ENCODE measurements around the gene ZFYVE19. TPM values are rescaled to one million over a fixed set of nuclear protein-coding genes. Genes with fewer than 3 reads are reported as not detected.

The ZFYVE19 gene
- total and polyA plus RNA-seq, 2 of the 4 experiments (the other 2 are of a cell fraction), result 22.6 to 29.6 TPM

- CTCF ChIA-PET, result no interaction called here
- DNase-seq, result no peak
- no peak overlapping the region for H2AK9ac ChIP-seq (replicated peaks; ENCODE audit: low read depth, low read length, poor library complexity)
- no peak overlapping the region for H2BK15ac ChIP-seq (ENCODE audit: low read depth, low read length)
- H2AFZ ChIP-seq (replicated peaks; ENCODE audit: low read length, poor library complexity), result no peak overlapping the region
- H3K9me1 ChIP-seq (ENCODE audit: insufficient read depth, low read length), result peaks cover 5% of the 10 kb centered on the region; the same call in 1 of the 2 replicates
- intact Hi-C loops (cut with micrococcal nuclease), result no loop called here
- TF ChIP-seq MAFK (IDR thresholded peaks at IDR 0.05; ENCODE audit: low read depth, low read length), result no peak
- TF ChIP-seq CTCF (conservative IDR thresholded peaks at IDR 0.05; ENCODE audit: low read depth, low read length), result no peak
- TF ChIP-seq CEBPB (IDR thresholded peaks at IDR 0.05; ENCODE audit: low read depth, low read length), result no peak
- TF ChIP-seq MXI1 (IDR thresholded peaks at IDR 0.05; ENCODE audit: borderline replicate concordance, low read depth, low read length), result no peak
- TF ChIP-seq SMC3 (IDR thresholded peaks at IDR 0.05; ENCODE audit: low read depth, low read length), result no peak
- TF ChIP-seq USF2 (IDR thresholded peaks at IDR 0.05; ENCODE audit: low read depth, low read length), result no peak
- no peak for TF ChIP-seq FOS (IDR thresholded peaks at IDR 0.05; ENCODE audit: low read depth, low read length)
- no peak for TF ChIP-seq RCOR1 (IDR thresholded peaks at IDR 0.05; ENCODE audit: insufficient replicate concordance, low read length)
- TF ChIP-seq POLR2A (IDR thresholded peaks at IDR 0.05; ENCODE audit: low read depth, low read length), result no peak
- no peak for TF ChIP-seq MAZ (IDR thresholded peaks at IDR 0.05; ENCODE audit: borderline replicate concordance, low read depth, low read length)
- no peak for TF ChIP-seq RFX5 (IDR thresholded peaks at IDR 0.05; ENCODE audit: low read depth, low read length)
- TF ChIP-seq ELK1 (IDR thresholded peaks at IDR 0.05; ENCODE audit: borderline replicate concordance, low read depth, low read length), result no peak
- TF ChIP-seq RAD21 (IDR thresholded peaks at IDR 0.05; ENCODE audit: low read length), result no peak
- no peak for TF ChIP-seq BHLHE40 (IDR thresholded peaks at IDR 0.05; ENCODE audit: low read depth, low read length)
- no peak for TF ChIP-seq NFE2L2 (IDR thresholded peaks at IDR 0.05; ENCODE audit: low read depth, low read length)
- TF ChIP-seq CHD1 (IDR thresholded peaks at IDR 0.05; ENCODE audit: low read depth, low read length), result no peak
- H3K14ac ChIP-seq (replicated peaks; ENCODE audit: low read depth, low read length), result no peak overlapping the region
- no peak overlapping the region for H3K27ac ChIP-seq (ENCODE audit: insufficient read depth, low read length)
- no peak overlapping the region for H4K5ac ChIP-seq (ENCODE audit: low read depth, low read length)
- no peak for ATAC-seq (ENCODE audit: low read depth)
- H3K9me3 ChIP-seq (ENCODE audit: control insufficient read depth, insufficient read depth, low read length), result no peaks in the 10 kb centered on the region
- H3K4me1 ChIP-seq (ENCODE audit: control insufficient read depth, insufficient read depth, low read length), result peaks cover 10% of the 10 kb centered on the region
- no peak overlapping the region for H3K9ac ChIP-seq (ENCODE audit: low read depth, low read length)
- H2AK5ac ChIP-seq (ENCODE audit: low read depth, low read length), result no peak overlapping the region
- H3K18ac ChIP-seq (ENCODE audit: low read depth, low read length), result no peak overlapping the region
- no peak overlapping the region for H3K23ac ChIP-seq (ENCODE audit: low read depth, low read length)
- H2BK5ac ChIP-seq (ENCODE audit: low read depth, low read length, poor library complexity, severe bottlenecking), result no peak overlapping the region
- H3K79me1 ChIP-seq (ENCODE audit: low read depth in 1 of 2, low read length in 2 of 2), result no peaks in the 10 kb centered on the region; a peak in 1 of 4 replicates
- H3K4ac ChIP-seq (ENCODE audit: low read depth, low read length), result no peak overlapping the region
- H3K4me2 ChIP-seq (ENCODE audit: low read depth, low read length), result no peak overlapping the region
- H3K36me3 ChIP-seq (ENCODE audit: control insufficient read depth, insufficient read depth, low read length), result no peaks in the 10 kb centered on the region
- no peak overlapping the region for H2BK20ac ChIP-seq (ENCODE audit: low read depth, low read length)
- 100% methylated on average over 3 of the region's 5 CpGs; no CpG with 5 or more reads in 1 of the 2 experiments for WGBS, 2 experiments (ENCODE audit: extremely low coverage in 2 of 2, insufficient read length in 1 of 2)
- H4K8ac ChIP-seq (ENCODE audit: low read depth in 2 of 2, low read length in 2 of 2), result no peak overlapping the region
- H3K4me3 ChIP-seq (ENCODE audit: insufficient read depth, low read depth, low read length), result no peak overlapping the region
- no peak overlapping the region for H3K56ac ChIP-seq (ENCODE audit: extremely low read depth, insufficient read depth, low read length)
- dilution Hi-C loops (cut with HindIII; ENCODE audit: low sequenced_read_pairs, unreplicated experiment), result no loop called here
- H3K27me3 ChIP-seq (ENCODE audit: control insufficient read depth, insufficient read depth, low read length), result no peaks in the 10 kb centered on the region; the same call in 1 of the 2 replicates
- H2BK120ac ChIP-seq (ENCODE audit: low read depth, low read length), result no peak overlapping the region
- no TSS peak for BruUV-seq (replicated peaks)
- H4K20me1 ChIP-seq (ENCODE audit: insufficient read depth, low read length), result no peaks in the 10 kb centered on the region
- in situ Hi-C loops (cut with MboI; ENCODE audit: low sequenced_read_pairs), result no loop called here
- POLR2A ChIA-PET (ENCODE audit: unreplicated experiment), result no interaction called here
- H4K91ac ChIP-seq (ENCODE audit: insufficient read depth, low read depth, low read length), result no peak overlapping the region
Observed at GRCh38 chr15:40759961-40760360, 46.9 kb upstream of the ZFYVE19 start.
